AG09309 (cell line): ENCODE data around the gene MBP.

ENCODE experiments used
- DNase-seq: peaks from one replicate; pipeline ENCODE4 v3.0.0-alpha.2; 2010; ENCODE audit warnings: low read depth
- H3K4me3 ChIP-seq: 2 replicates; pipeline ENCODE4 v1.5.1; 2011; ENCODE audit warnings: mild to moderate bottlenecking, low read depth, low read length, moderate library complexity; ENCODE audit not compliant: control insufficient read depth
- CTCF ChIP-seq: IDR thresholded peaks from 2 replicates; pipeline ENCODE4 v1.5.1; 2011; ENCODE audit warnings: mild to moderate bottlenecking, low read depth, low read length, inconsistent platforms; ENCODE audit not compliant: insufficient read depth, control insufficient read depth; ENCODE audit errors: missing control alignments

The MBP gene

DNA sequence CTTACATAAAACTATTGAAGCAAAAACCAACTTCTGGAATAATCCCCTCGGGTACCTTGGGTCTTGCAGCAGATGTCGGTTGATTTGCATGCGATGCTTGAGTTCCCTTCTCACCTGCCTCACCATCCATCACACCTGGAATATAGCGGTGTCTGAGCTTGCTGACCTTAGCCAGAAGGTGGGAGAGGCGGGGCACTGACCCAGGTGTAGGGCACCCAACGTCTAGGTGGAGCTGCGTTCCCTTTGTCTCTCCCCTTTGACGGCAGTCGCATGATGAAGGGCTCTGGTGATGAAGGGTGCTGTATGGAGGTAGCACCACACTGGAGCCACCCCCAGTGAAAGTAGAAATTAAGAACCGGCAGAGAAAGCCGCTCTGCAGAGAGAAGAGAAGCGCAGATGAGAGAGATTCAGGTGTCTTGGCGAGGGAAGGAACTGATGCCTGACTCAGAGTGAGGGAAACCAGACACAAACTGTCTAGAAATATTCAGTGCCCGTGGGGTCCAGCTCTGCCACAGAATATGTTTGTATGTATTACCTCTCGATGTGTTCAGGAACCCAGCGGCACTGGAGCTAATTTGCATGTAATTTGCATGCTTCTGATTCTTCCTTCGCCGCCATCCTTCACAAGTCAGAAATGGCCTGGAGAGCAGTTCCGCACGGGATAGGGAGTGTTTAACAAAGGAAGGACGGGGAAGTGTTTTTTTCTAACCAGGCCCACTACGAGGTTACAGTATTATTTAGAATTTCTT lies 19.4 kb upstream of the MBP start:
- no peak for TF ChIP-seq CTCF
- DNase-seq, result no peak
- H3K4me3 ChIP-seq, result no peak overlapping the region

GRCh38 chr18:77151033-77151771 lies 18.6 kb upstream of the MBP start:
- no peak for TF ChIP-seq CTCF
- DNase-seq, result no peak
- H3K4me3 ChIP-seq, result no peak overlapping the region

GRCh38 chr18:77150588-77150987 lies 18.0 kb upstream of the MBP start:
- no peak for TF ChIP-seq CTCF
- no peak for DNase-seq
- H3K4me3 ChIP-seq, result no peak overlapping the region

DNA sequence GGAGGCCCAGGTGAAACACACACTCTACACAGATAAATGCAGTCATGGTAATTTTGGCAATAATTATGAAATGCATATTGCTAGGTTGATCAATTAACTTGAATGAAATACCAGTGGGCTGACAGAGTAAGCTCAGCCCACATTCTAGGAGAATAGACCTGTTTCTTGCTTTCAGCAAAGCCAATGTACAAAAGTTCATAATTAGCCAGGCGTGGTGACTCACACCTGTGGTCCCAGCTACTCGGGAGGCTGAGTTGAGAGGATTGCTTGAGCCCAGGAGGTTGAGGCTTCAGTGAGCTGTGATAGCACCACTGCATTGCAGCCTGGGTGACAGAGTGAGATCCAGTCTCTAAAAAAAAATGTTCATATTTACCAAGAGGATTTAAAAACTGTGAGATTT lies 15.7 kb upstream of the MBP start:
- DNase-seq, result no peak
- H3K4me3 ChIP-seq, result no peak overlapping the region
- TF ChIP-seq CTCF, result no peak

DNA sequence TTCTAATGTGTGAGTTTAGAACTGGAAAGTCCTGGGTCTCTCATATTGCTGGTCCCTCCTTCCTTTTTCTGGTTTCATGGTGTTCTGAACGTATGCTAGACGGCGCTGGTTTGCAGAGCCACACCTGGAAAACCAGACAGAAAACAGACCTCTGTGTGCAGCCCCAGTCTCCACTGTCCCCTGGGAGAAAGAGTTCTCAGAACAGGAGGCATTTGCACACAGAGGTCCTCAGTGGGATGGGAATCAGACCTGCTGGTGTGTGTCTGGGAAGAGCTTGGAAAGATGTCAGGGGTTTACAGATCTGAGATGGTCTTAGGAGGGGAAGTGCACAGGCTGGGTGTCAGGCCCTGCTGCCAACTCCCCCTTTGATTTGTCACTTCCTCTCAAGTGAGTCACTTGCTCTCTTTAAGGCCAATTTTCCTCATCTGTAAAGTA lies 14.9 kb upstream of the MBP start:
- no peak for DNase-seq
- no peak for TF ChIP-seq CTCF

DNA sequence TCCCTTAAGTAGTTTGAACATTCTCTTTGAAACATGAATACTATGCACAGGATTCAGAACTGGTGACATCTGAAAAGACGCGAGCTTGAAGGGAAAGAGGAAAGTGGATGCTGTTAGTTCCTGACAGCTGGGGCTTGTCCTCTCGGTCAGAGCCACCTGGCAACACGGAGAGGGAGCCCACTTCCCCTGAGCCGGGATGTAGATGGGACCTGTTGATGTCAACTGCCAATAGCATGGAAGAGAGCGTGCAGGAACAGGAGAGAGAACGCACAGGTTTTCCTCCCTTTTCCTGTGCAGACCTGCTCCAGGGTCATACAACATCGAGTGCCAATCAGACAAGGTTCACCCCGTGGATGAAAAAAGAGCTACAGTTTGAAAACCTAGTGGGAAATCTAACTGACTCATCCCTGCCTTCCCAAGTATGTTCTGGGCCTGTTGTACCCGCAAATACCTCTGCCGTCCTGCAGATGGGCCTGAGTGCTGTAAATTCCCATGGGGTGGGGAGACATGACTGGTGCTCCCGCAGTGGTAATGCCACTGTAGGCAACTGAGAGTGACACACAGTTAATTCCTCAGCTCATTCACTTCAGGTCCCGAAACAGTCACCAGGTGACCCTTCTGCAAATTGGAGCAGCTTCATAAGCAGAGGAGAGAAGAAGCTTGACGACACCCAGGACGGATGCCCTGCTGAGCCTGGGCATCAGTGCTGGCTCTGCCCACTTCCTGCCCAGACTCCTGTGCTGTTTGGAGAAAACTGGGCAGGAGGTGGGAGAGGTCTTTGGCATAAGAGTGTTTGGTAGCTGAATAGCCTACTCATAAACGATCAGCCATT lies 13.9 kb upstream of the MBP start:
- TF ChIP-seq CTCF, result no peak
- no peak overlapping the region for H3K4me3 ChIP-seq
- DNase-seq, result no peak

More for the DNA sequence above, 14.9 kb upstream of the MBP start:
- H3K4me3 ChIP-seq, result no peak overlapping the region
